DMS53 treated with DMSO at 0.1 percent for 48 hours (cell line): ENCODE measurements around the gene FXYD6.

Experiments
- DNase-seq: peaks from one replicate; lab custom pipeline; 2025; ENCODE audit not compliant: unreplicated experiment; lab: John Stamatoyannopoulos, UW

Gene FXYD6

DNA sequence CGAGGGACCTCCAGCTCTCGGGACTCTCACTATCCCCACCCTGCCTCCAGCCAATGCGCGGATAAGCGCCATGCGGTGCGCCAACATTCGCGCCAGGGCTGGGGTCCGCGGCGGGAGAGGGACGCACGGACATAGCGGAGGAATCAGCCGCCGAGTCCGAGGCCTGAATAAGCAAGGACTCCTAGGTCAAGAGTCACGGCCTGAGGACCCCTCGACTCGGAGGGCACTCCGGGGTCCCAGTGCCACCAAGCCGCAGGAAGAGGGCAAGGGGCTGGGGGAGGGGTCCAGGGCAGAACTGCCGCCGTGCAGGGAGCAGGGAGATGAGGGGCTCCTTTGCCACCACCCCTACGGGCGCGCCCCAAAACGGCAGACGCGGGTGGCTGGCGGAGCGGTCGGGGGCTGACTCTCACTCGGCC, 80.0 kb downstream of the FXYD6 start:
- DNase-seq: no peak

DNA sequence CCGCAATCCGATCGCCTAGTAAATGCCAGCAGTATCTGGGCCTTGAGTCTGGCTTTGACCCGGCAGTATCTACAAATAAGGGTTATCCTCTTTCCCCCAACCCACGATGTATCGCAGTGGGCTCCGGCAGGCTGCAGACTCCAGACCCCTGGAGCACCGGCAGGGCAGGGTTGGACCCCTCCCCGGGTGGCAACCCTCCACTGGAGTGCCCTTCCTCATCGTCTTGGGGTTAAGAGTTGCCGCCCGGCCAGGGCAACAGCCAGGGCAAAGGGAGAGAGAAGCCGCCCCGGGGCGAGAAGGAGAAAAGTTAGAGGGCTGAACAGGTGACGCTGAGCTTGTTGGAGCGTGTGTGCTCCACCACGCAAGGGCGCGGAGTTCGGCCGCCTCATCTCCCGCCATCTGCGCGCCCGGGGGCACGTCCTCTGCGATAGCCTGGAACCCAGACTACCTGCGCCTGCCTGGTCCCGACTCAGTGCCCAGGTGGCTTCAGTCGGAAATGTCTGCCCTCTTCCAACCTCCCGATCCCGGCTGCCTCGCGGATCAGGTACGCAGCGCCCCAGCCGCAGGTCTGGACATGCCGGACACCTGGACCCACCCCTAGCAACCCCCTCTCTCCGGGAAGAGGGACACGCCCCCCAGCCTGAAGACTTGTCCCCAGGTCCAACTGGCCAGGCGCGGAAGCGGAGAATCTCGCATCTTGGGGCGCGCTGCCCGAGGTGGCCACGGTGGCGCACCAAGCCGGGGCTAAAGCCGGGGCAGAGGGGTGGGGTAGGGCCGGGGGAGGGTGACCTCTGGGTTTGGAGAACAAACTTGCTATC, 80.6 kb downstream of the FXYD6 start:
- no peak for DNase-seq

DNA sequence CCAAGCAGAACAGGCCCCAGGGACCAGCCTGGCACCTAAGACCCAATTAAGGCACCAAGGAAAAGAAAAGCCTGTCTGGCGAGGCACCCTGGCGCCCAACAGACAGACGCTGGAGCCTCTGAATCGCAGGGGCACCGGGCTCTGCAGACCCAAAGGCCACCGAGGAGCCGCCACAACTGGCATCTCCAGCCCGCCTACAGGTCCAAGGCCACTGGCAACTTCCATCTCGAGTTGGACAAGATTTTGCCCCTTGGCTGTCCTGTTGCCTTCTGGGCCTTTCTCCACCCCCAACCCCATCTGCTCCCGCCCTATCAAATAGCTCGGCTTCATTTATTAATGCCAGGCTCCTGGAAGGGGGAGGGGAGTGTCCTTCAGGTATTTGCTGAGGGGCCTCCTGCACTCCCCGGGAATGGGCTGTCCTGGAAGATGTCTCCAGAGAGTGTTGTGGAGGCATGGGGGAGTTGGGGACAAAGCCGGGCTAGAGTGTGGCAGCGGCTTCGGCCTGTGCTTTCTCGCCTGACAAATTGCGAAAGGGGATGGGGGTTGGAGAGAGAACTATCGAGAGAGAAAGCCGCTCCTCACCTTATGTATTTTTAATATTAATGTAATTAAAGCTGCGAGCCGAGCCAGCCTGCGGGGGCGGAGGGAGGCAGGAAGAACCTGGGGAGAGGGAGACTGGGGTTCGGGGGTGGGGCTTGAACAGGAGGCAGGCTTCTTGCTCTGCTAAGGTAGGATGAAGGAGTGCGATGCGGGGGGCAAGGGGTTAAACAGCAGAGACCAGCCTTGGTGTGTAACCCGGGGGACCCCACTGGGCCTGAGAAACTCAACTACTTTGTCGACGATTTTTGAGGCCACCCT, 81.5 kb downstream of the FXYD6 start:
- DNase-seq: no peak

DNA sequence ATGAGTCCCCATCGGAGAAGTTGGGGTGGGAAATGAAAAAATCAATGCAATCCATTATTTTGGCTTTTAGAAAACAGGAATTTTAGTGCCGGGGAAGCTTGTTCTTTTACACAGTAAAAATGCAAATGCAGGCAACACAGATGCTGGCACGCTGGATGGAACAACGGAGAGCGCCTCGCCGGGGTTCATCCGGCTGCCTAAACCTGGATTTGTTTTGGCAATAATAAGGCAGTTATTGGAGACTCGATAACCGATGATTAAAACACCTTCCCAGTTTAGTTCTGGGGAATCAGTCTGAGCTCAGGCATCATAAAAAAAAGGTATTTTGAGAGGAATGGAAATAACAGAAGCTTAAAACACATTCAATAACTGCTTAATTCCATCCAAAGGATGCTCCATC, 82.3 kb downstream of the FXYD6 start:
- DNase-seq: no peak

DNA sequence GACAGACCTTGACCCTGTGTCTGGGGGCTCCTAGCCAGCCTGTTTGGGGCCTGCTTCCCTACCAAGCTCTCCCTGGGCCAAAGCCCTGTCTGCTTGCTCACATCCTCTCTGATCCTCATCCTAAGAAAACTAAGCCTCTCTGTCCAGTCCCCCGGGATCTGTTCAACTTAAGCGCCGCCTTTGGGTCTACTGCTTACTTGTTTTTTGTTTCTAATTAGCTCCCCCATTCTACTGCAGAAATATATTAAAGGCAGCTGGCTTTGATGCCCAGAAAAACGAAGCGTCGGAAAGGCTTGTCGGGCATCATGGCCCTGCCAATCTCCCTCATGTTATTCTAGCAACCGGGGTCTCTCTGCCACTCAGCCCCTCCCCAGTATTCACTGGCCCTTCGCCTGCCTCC, 82.9 kb downstream of the FXYD6 start:
- DNase-seq: no peak

DNA sequence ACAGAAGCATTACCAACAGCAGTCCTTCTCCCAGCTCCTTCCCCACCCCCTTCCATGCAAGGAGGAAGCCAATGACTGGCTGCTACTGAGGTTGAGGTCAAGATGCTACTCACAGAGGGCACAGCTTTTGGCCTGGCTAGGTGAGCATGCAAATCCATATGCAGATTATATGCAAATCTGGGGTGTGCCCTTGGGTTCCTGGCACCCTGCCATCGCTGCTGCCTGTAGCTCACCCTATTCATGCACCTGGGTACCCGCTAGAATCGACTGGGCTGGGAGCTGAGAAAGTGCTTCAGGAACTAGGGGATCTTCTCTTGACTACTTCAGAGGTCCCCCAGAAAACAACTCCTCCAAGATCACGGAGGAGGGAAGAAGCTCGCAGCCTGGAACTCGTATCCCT, 83.5 kb downstream of the FXYD6 start:
- no peak for DNase-seq

DNA sequence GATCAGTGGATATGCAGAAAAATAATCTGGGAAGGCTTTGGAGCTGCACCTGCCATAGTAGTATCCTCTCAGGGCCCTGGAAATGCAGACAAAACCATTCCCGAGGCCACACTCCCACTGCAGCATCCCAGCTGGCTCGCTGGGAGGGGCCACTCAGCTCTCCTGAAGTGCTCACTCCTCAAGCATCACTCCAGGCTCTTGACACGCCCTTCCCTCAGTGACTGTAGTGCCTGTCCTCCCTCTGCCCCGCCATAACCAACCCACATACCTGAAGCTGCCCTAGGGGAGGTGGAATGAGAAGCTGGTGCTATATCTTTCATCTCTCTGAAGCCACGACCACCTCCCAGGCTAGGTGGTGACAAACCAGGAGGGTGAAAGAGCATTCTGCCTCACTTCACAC, 84.2 kb downstream of the FXYD6 start:
- DNase-seq: peak; percentile 54

DNA sequence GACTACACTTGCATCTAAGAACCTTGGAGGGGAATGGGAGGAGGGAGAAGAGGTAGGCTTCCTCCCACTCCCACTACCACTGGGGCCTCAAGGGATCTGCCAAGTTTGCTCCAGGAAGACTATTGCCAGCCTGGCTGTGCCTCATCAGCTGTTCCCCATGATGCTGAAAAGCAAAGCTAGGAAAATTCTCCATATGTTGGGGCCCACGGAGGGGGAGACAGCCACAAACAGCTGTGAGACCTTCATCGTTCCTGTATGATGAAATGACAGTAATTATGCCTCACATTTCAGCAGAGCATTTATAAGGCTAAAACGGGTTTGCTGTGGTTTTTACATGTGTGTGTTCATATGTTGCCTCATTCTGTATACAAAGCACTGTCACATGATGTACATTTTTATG, 86.2 kb downstream of the FXYD6 start:
- DNase-seq: no peak

DNA sequence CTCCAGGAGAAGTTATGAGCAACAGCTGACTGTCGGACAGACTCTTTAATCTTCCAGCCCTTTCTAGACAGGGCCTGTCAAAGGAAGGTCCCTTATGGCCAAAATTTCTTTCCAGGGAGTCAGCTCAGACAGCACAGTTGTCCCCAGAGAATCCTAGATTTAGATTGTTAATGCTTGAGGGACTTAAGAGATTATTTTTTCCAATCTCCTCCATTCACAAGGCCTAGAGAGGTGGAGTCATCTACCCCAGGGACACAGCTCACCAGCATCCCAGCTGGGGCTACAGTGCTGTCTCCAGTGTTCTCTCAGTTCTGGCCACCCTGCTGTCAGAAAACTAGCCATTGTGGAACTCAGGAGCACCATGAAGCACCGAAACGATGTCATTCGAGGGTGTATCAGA, 87.2 kb downstream of the FXYD6 start:
- no peak for DNase-seq
